ENCODE data around the gene BACE1-AS.

DNA sequence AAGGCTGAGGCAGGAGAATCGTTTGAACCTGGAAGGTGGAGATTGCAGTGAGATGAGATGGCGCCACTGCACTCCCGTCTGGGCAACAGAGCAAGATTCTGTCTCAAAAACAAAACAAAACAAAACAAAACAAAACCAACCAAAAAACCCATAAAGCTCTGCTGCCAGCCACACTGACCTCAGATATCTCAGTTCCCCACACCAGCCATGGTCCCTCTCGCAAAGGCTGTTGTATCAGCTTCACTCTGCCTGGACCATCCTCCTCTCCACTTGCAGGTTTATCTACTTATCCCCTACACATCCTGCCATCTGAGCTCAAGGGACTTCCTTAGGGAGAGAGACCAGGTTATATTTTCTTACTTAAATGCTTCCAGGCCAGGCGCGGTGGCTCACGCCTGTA is 11.1 kb downstream of the BACE1-AS start:
- TF ChIP-seq, protein P1, sequence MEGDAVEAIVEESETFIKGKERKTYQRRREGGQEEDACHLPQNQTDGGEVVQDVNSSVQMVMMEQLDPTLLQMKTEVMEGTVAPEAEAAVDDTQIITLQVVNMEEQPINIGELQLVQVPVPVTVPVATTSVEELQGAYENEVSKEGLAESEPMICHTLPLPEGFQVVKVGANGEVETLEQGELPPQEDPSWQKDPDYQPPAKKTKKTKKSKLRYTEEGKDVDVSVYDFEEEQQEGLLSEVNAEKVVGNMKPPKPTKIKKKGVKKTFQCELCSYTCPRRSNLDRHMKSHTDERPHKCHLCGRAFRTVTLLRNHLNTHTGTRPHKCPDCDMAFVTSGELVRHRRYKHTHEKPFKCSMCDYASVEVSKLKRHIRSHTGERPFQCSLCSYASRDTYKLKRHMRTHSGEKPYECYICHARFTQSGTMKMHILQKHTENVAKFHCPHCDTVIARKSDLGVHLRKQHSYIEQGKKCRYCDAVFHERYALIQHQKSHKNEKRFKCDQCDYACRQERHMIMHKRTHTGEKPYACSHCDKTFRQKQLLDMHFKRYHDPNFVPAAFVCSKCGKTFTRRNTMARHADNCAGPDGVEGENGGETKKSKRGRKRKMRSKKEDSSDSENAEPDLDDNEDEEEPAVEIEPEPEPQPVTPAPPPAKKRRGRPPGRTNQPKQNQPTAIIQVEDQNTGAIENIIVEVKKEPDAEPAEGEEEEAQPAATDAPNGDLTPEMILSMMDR (conservative IDR thresholded peaks at IDR 0.05; ENCODE audit: low read length): no peak
- no peak for TF ChIP-seq EZH2phosphoT487 (IDR thresholded peaks at IDR 0.05; ENCODE audit: borderline replicate concordance, low read depth, low read length)
